ENCODE measurements around the gene ST3GAL6.

The ST3GAL6 gene

GRCh38 chr3:98777286-98777685 lies 14.1 kb downstream of the ST3GAL6 start:
- DNase-seq (ENCODE audit: low read depth in 2 of 2): no peak

- DNase-seq (ENCODE audit: low read depth in 2 of 2): no peak
Measured at GRCh38 chr3:98777801-98778220, 14.7 kb downstream of the ST3GAL6 start.

- DNase-seq (ENCODE audit: low read depth in 2 of 2): no peak
Measured at GRCh38 chr3:98778383-98778782, 15.2 kb downstream of the ST3GAL6 start.

GRCh38 chr3:98778852-98779413 lies 15.8 kb downstream of the ST3GAL6 start:
- DNase-seq (ENCODE audit: low read depth in 2 of 2): no peak

GRCh38 chr3:98779541-98780335 lies 16.6 kb downstream of the ST3GAL6 start:
- no peak for DNase-seq (ENCODE audit: low read depth in 2 of 2)

- DNase-seq (ENCODE audit: low read depth in 2 of 2): no peak
Measured at GRCh38 chr3:98780343-98780742, 17.2 kb downstream of the ST3GAL6 start.

- no peak for DNase-seq (ENCODE audit: low read depth in 2 of 2)
Measured at GRCh38 chr3:98782824-98783500, 19.8 kb downstream of the ST3GAL6 start.

GRCh38 chr3:98784042-98784441 lies 20.9 kb downstream of the ST3GAL6 start:
- no peak for DNase-seq (ENCODE audit: low read depth in 2 of 2)

GRCh38 chr3:98784666-98785600 lies 21.8 kb downstream of the ST3GAL6 start:
- no peak for DNase-seq (ENCODE audit: low read depth in 2 of 2)

GRCh38 chr3:98786364-98787006 lies 23.3 kb downstream of the ST3GAL6 start:
- no peak for DNase-seq (ENCODE audit: low read depth in 2 of 2)

GRCh38 chr3:98787181-98787580 lies 24.0 kb downstream of the ST3GAL6 start:
- no peak for DNase-seq (ENCODE audit: low read depth in 2 of 2)

- DNase-seq (ENCODE audit: low read depth in 2 of 2): no peak
Measured at GRCh38 chr3:98788651-98789050, 25.5 kb downstream of the ST3GAL6 start.

GRCh38 chr3:98791341-98792325 lies 28.5 kb downstream of the ST3GAL6 start:
- DNase-seq (ENCODE audit: low read depth in 2 of 2): no peak

- DNase-seq (ENCODE audit: low read depth in 2 of 2): no peak
Measured at GRCh38 chr3:98793971-98794370, 30.8 kb downstream of the ST3GAL6 start.

GRCh38 chr3:98796334-98796733 lies 33.2 kb downstream of the ST3GAL6 start:
- no peak for DNase-seq (ENCODE audit: low read depth in 2 of 2)

- no peak for DNase-seq (ENCODE audit: low read depth in 2 of 2)
Measured at GRCh38 chr3:98797905-98798304, 34.8 kb downstream of the ST3GAL6 start.

- DNase-seq (ENCODE audit: low read depth in 2 of 2): no peak
Measured at GRCh38 chr3:98798820-98799219, 35.7 kb downstream of the ST3GAL6 start.

- no peak for DNase-seq (ENCODE audit: low read depth in 2 of 2)
Measured at GRCh38 chr3:98799479-98799878, 36.3 kb downstream of the ST3GAL6 start.

GRCh38 chr3:98800401-98800800 lies 37.3 kb downstream of the ST3GAL6 start:
- no peak for DNase-seq (ENCODE audit: low read depth in 2 of 2)

Measured in stimulated activated CD8-positive, alpha-beta memory T cell treated with anti-CD3 and anti-CD28 coated beads, Interleukin-15, amount 100 ng/mL, for 4 hours (primary cell).